Metanephros (tissue), 1 donor: ENCODE data around the gene CSTF1. TPM values are rescaled to one million over a fixed set of nuclear protein-coding genes. Genes with fewer than 3 reads are reported as not detected.

Experiments used
- total RNA-seq: library from RNA; depleted of rRNA; stranded (reverse); fragments of >200 nt; gene quantifications from one replicate; pipeline ENCODE4 v1.2.3, GENCODE V29; 2014

Gene CSTF1
- 50.3 TPM for total RNA-seq

DNA sequence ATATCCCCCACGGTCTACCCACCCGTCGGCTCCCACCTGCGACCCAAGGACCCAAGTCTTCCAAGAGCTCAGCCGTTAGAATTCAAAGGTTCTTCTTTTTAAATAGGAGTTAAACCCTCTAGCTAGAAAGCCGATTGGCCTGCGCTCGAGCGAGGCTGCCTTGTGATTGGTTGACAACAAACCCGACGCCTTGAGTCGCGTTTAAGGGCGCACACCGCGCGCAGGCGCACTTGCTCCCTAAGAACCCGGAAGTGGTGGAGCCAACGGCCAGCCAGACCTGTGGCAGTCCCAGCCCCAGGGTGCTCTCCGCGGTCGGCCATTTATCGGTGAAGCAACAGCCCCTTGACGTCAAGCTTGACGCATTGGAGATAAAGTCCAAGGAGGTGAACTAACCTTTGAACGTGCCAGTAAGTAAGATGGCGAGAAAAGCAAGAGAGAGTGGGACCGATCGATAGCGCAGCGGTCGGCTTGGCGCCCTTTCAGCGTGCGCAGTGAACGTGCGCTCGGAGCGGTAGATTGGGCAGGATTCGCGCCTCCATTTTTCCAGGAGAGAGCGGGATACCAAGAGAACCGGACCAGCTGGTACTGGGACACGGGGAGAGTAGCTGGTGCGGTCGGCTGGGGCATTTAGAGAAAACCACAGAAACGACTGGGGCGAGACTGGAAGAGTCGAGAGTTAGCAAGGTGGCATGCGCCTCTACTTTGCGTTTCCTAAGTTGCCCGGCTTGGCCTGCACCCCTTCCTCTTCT is at the start of gene CSTF1, which contains the start of gene AURKA:
Gene CSTF1, plus strand, starts transcription at position 514 of the 749 bp plus-strand sequence. CDS start 2,908 bp downstream, outside the sequence.
Gene AURKA, minus strand, starts transcription at position 84 of the 749 bp plus-strand sequence. CDS start 4,018 bp downstream, outside the sequence.

DNA sequence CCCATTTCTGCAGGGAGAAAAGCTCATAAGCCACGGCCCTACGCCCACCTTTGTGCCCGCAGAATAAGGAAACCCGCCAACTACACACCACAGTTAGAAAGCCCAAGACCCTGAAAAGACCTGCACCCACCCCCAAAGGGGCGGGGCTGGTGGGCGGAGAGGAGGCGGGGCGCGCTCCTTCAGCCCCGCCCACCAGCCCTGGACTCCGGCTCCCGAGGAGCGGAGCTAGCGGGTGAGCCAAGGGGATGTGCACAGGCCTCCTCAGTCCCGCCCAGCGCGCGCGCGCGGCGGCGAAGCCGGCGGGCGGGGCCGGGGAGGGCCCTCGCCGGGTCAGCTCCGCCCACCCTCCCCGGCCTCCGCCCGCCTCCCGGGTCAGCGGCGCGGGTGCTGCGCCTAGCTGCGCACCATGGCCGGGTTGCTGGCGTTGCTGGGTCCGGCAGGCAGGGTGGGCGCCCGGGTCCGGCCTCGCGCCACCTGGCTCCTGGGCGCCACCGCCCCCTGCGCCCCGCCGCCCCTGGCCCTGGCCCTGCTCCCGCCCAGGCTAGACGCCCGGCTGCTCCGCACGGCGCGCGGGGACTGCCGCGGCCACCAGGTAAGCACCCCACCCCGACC is 33.7 kb upstream of the CSTF1 start, which contains the start of gene FAM210B:
Gene FAM210B, plus strand, starts transcription at position 375 of the 612 bp plus-strand sequence. Its CDS starts 32 bp downstream, at position 407.

DNA sequence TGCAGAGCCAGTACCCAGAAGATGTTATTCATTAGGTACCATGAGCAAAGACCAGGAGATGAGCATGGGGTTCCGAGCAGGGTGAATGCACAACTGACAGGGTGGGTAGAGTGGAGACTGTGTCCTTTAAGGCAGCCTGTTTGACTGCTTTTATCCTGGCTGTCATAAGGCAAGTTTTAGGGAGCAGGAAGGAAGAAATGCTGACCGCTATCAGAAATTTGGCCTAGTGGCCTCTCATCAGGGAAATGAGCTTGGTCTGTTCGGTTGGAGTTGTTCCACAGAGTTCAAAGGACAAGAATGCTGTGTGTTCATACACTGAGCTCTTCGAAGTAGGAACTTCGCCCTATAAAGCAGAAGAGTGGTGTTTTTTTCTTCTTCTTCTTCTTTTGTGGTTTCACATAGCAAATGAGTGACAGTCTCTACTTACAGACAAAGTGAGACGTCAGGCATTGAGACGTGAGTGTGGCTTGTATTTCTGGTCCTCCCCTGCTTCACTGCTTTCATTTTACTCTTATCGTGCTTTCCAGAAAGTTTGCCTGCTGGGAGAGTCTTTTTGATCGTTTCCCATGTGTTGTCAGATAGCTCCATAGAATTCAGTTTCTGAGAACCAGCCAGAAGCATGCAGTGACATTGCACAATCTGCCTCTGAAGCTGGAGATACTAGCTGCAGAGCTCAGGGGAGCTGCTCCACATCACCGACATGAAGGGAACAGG is 19.5 kb downstream of the CSTF1 start, which contains the start of gene CASS4:
Gene CASS4, plus strand, starts transcription at position 502 of the 714 bp plus-strand sequence. Its CDS starts 199 bp downstream, at position 701.

Other genes starting within 250 kb of the CSTF1 start
- not detected for gene MC3R, start 143.9 kb upstream of the CSTF1 start, total RNA-seq
- gene FAM210B, start 33.7 kb upstream of the CSTF1 start, total RNA-seq, result 39.1 TPM
- gene AURKA, start 430 bp upstream of the CSTF1 start, total RNA-seq, result 9.2 TPM
- 4.1 TPM for gene CASS4, start 19.6 kb downstream of the CSTF1 start, total RNA-seq
- gene RTF2, start 76.0 kb downstream of the CSTF1 start, total RNA-seq, result 57.2 TPM
- gene FAM209A, start 132.1 kb downstream of the CSTF1 start, total RNA-seq, result not detected
- gene FAM209B, start 140.6 kb downstream of the CSTF1 start, total RNA-seq, result not detected
- gene TFAP2C, start 236.7 kb downstream of the CSTF1 start, total RNA-seq, result 1.2 TPM